Measurements from ENCODE around the gene SPSB4.

SPSB4 gene

GRCh38 chr3:141083226-141083625 is 32.1 kb downstream of the SPSB4 start:
- POLR2A ChIA-PET = no interaction called here
- DNase-seq (ENCODE audit: low read depth, low spot score) = no peak
- TF ChIP-seq CTCF (IDR thresholded peaks at IDR 0.05; ENCODE audit: insufficient read depth, low read length, missing control alignments) = no peak
- CTCF ChIA-PET = no interaction called here
- H3K4me3 ChIP-seq (ENCODE audit: low read depth, low read length) = no peak overlapping the region

GRCh38 chr3:141083836-141084649 is 32.9 kb downstream of the SPSB4 start:
- ChIA-PET CTCF (no interaction called here), POLR2A (no interaction called here)
- TF ChIP-seq CTCF (IDR thresholded peaks at IDR 0.05; ENCODE audit: insufficient read depth, low read length, missing control alignments) = no peak
- H3K4me3 ChIP-seq (ENCODE audit: low read depth, low read length) = no peak overlapping the region
- DNase-seq (ENCODE audit: low read depth, low spot score) = no peak

- ChIA-PET POLR2A (no interaction called here), CTCF (no interaction called here)
- no peak overlapping the region for H3K4me3 ChIP-seq (ENCODE audit: low read depth, low read length)
- DNase-seq (ENCODE audit: low read depth, low spot score) = no peak
- TF ChIP-seq CTCF (IDR thresholded peaks at IDR 0.05; ENCODE audit: insufficient read depth, low read length, missing control alignments) = no peak
Measured at GRCh38 chr3:141085343-141086070, 34.4 kb downstream of the SPSB4 start.

- no peak for DNase-seq (ENCODE audit: low read depth, low spot score)
- TF ChIP-seq CTCF (IDR thresholded peaks at IDR 0.05; ENCODE audit: insufficient read depth, low read length, missing control alignments) = no peak
- ChIA-PET POLR2A (no interaction called here), CTCF (no interaction called here)
- H3K4me3 ChIP-seq (ENCODE audit: low read depth, low read length) = no peak overlapping the region
Measured at GRCh38 chr3:141086188-141086587, 35.0 kb downstream of the SPSB4 start.

GRCh38 chr3:141087076-141087777 is 36.1 kb downstream of the SPSB4 start:
- no peak for DNase-seq (ENCODE audit: low read depth, low spot score)
- TF ChIP-seq CTCF (IDR thresholded peaks at IDR 0.05; ENCODE audit: insufficient read depth, low read length, missing control alignments) = no peak
- no peak overlapping the region for H3K4me3 ChIP-seq (ENCODE audit: low read depth, low read length)
- POLR2A ChIA-PET = no interaction called here
- CTCF ChIA-PET = no interaction called here

GRCh38 chr3:141087778-141088130 is 36.6 kb downstream of the SPSB4 start:
- no peak overlapping the region for H3K4me3 ChIP-seq (ENCODE audit: low read depth, low read length)
- POLR2A ChIA-PET = no interaction called here
- CTCF ChIA-PET = no interaction called here
- no peak for TF ChIP-seq CTCF (IDR thresholded peaks at IDR 0.05; ENCODE audit: insufficient read depth, low read length, missing control alignments)
- no peak for DNase-seq (ENCODE audit: low read depth, low spot score)

All from AG04449 (cell line).